Stimulated activated naive B cell treated with anti-CD40 and anti-IgM and Interleukin-4, amounts not matched to agents 10 μg/mL and 1 μg/mL and 100 μg/mL, for 72 hours (primary cell): Measurements from ENCODE around the gene SPEM3.
"Not testable (repeated sequence)": the region's sequence is repeated elsewhere in the genome, so short reads cannot be mapped to it uniquely, and the experiment has no call there.

ENCODE experiments used
- ATAC-seq, 2 donors: fragments of 150-1000 bp; cut with Tn5 transposase; replicated peaks; 2 replicates each; pipeline ENCODE4 v1.10.0; 2021; ENCODE audit warnings: moderate library complexity in 1 of 2
- DNase-seq: peaks from one replicate; pipeline ENCODE4 v3.0.0; 2021
- H3K27ac Mint-ChIP-seq: one replicate; pipeline ENCODE4 v1.8.0; 2022; ENCODE audit warnings: mild to moderate bottlenecking, mixed read lengths
- H3K27me3 Mint-ChIP-seq, 2 donors: one replicate each; pipeline ENCODE4 v1.8.0; 2022; ENCODE audit warnings: mixed read lengths in 2 of 2
- H3K36me3 Mint-ChIP-seq, 2 donors: one replicate each; pipeline ENCODE4 v1.8.0; 2022; ENCODE audit warnings: mixed read lengths in 2 of 2, mild to moderate bottlenecking in 1 of 2
- H3K4me1 Mint-ChIP-seq, 2 donors: one replicate each; pipeline ENCODE4 v1.8.0; 2022; ENCODE audit warnings: mixed read lengths in 2 of 2, mild to moderate bottlenecking in 1 of 2
- H3K4me3 Mint-ChIP-seq, 2 donors: one replicate each; pipeline ENCODE4 v1.8.0; 2022; ENCODE audit warnings: mild to moderate bottlenecking in 2 of 2, mixed read lengths in 2 of 2, moderate library complexity in 1 of 2
- H3K9me3 Mint-ChIP-seq, 2 donors: one replicate each; pipeline ENCODE4 v1.8.0; 2022; ENCODE audit warnings: mixed read lengths in 2 of 2, mild to moderate bottlenecking in 1 of 2

The SPEM3 gene

DNA sequence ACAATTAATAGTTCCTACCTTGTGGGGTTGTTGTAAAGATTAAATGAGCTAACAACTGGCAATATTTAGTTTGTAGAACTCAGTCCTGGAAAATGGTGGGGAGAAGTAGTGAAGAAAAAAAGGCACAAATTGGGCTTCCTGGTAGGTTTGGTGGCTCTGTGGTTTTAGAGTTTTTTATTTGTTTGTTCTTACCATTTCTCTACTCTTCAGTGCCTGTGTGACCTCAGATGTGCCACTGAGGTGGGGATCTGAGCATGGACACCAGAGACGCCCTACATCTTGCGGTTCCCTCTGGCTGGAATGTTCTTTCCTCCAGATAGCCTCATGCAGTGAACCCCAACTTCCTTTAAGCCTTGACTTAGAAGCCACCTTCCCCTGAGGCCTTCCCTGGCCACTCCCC lies 43.1 kb downstream of the SPEM3 start:
- H3K36me3 Mint-ChIP-seq: peaks cover 8 to 9% of the 10 kb centered on the region in 2 donors
- H3K9me3 Mint-ChIP-seq: no peaks in the 10 kb centered on the region
- DNase-seq (no peak), ATAC-seq (no peak)
- H3K4me3 Mint-ChIP-seq: no peak overlapping the region
- no peak overlapping the region for H3K27ac Mint-ChIP-seq
- no peaks in the 10 kb centered on the region for H3K27me3 Mint-ChIP-seq
- H3K4me1 Mint-ChIP-seq: peaks cover 23 to 38% of the 10 kb centered on the region in 2 donors

- not testable (repeated sequence) for H3K36me3 Mint-ChIP-seq, H3K27ac Mint-ChIP-seq, ATAC-seq, H3K27me3 Mint-ChIP-seq, H3K4me3 Mint-ChIP-seq, H3K9me3 Mint-ChIP-seq, DNase-seq
- H3K4me1 Mint-ChIP-seq: peaks cover 31 to 42% of the 10 kb centered on the region in 2 donors
Measured at GRCh38 chr17:7474767-7475166, 46.1 kb downstream of the SPEM3 start.

GRCh38 chr17:7475764-7476422 lies 47.2 kb downstream of the SPEM3 start:
- Mint-ChIP-seq H3K4me1 (peaks cover 35 to 53% of the 10 kb centered on the region in 2 donors), H3K4me3 (no peak overlapping the region), H3K9me3 (no peaks in the 10 kb centered on the region), H3K36me3 (peaks cover 3 to 4% of the 10 kb centered on the region in 2 donors), H3K27ac (no peak overlapping the region), H3K27me3 (no peaks in the 10 kb centered on the region)
- no peak for DNase-seq
- ATAC-seq: no peak

GRCh38 chr17:7476494-7476893 lies 47.8 kb downstream of the SPEM3 start:
- Mint-ChIP-seq H3K27me3 (no peaks in the 10 kb centered on the region), H3K4me3 (no peak overlapping the region), H3K4me1 (peaks cover 39 to 58% of the 10 kb centered on the region in 2 donors), H3K36me3 (peaks cover 3 to 4% of the 10 kb centered on the region in 2 donors), H3K27ac (peak overlapping the region; percentile 16), H3K9me3 (no peaks in the 10 kb centered on the region)
- DNase-seq (no peak), ATAC-seq (no peak)

- DNase-seq (no peak), ATAC-seq (no peak)
- no peaks in the 10 kb centered on the region for H3K9me3 Mint-ChIP-seq
- H3K4me3 Mint-ChIP-seq: no peak overlapping the region
- H3K4me1 Mint-ChIP-seq: peaks cover 41 to 59% of the 10 kb centered on the region in 2 donors
- no peaks in the 10 kb centered on the region for H3K27me3 Mint-ChIP-seq
- H3K27ac Mint-ChIP-seq: no peak overlapping the region
- H3K36me3 Mint-ChIP-seq: peaks cover 3 to 4% of the 10 kb centered on the region in 2 donors
Measured at GRCh38 chr17:7476951-7477350, 48.3 kb downstream of the SPEM3 start.

GRCh38 chr17:7477392-7478275 lies 49.0 kb downstream of the SPEM3 start:
- H3K9me3 Mint-ChIP-seq: no peaks in the 10 kb centered on the region
- DNase-seq: no peak
- H3K4me3 Mint-ChIP-seq: peak overlapping the region; percentile 88 to 93
- H3K27ac Mint-ChIP-seq: peak overlapping the region; percentile 77
- peaks cover 46 to 62% of the 10 kb centered on the region in 2 donors for H3K4me1 Mint-ChIP-seq
- no peaks in the 10 kb centered on the region for H3K27me3 Mint-ChIP-seq
- H3K36me3 Mint-ChIP-seq: peaks cover 3 to 4% of the 10 kb centered on the region in 2 donors
- peak in 1 of 2 donors; percentile 3 for ATAC-seq

DNA sequence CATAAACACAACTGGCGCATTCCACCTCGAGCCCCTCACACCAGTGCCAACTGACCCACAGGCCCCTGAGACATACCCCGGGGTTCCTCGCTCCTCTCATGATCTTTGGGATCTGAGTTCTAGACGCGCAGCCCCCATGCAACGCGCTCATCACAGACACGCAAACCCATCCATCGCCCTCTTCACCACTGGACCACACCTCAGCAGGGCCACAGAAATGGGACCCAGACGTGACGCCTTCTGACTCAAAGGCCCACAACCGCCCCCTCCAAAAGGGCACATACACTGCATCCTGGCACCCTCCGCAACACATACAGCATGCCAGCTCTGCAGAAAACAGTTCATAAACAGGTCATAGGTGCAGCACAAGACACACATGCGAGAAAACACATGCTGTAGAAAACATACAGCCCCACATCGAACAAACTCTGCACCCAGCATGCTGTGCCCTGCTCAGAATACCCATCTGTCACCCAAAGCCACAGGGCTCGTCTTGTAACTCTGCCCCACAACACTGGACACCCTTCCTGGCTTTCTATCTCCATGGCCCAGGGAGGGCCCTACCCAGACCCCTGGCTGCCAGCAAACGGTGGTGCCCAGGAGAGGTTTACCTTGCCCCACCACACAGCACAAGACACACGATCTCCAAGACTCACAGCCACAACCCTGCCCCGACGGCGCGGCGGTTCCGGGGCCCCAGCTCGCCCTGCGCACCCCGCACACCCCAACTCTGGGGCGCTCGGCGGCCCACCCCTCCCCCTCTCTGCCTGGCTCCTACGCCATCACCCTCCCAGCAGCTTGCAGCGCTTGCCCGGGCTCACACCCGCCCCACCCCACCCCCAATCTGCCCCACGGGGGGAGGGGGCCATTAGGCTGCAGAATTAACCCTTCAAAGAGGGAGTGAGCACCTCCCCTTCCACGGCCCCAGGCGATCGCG lies 49.9 kb downstream of the SPEM3 start:
- no peaks in the 10 kb centered on the region for H3K9me3 Mint-ChIP-seq
- peak overlapping the region; percentile 77 for H3K27ac Mint-ChIP-seq
- H3K27me3 Mint-ChIP-seq: no peaks in the 10 kb centered on the region
- peak; percentile 26 to 30 for ATAC-seq
- peaks cover 51 to 68% of the 10 kb centered on the region in 2 donors for H3K4me1 Mint-ChIP-seq
- H3K4me3 Mint-ChIP-seq: peak overlapping the region; percentile 88 to 93
- peaks cover 3 to 4% of the 10 kb centered on the region in 2 donors for H3K36me3 Mint-ChIP-seq
- DNase-seq: no peak

DNA sequence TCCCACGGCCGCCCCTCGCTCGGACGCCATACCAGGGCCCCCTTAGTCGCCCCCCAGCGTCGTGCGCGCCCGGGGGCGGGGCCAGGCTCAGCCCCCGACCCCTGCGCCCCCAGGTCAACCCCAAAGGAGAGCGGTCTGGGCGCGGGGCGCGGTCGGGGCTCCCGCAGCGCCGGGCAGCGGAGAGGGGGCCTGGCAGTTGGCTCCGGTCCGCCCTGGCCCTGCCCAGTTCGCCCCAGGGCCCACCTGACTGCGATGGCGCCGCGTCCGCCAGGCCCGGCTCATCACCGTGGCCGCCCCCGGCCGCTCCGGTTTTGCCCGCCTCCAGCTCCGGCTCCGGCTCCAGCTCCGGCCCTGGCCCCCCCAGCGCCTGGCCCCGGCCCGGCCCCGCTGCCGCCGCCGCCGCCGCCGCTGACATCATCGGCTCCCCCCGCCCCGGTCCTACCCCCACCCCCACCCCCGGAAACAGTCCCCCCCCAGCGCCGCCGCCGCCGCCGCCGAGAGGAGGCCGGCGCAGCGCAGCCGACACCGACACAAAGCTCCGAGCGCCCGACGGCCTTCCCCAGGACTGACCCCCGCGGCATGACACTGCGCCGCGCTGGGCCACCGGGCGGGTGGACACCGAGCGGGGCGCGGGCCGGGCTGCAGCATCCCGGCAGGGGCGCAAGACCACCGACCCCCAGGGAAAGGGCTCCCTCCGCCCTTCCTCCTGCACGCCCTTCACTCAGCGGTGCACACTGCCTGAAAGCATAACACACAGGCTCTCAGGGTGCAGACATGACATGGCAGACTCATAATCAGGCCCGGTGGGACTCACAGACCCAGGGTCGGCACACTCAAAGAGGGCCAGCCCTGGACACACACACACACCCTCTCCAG lies 50.8 kb downstream of the SPEM3 start, which contains the start of gene ZBTB4:
Gene ZBTB4, minus strand, starts transcription at position 419 of the 876 bp plus-strand sequence. CDS start 12,830 bp downstream, outside the sequence.
- peak; percentile 29 for DNase-seq
- Mint-ChIP-seq H3K4me1 (peaks cover 51 to 70% of the 10 kb centered on the region in 2 donors), H3K9me3 (no peaks in the 10 kb centered on the region), H3K27me3 (no peaks in the 10 kb centered on the region), H3K4me3 (peak within 1 kb of the TSS; percentile 88 to 93), H3K36me3 (peaks cover 6 to 7% of the 10 kb centered on the region in 2 donors), H3K27ac (peak within 1 kb of the TSS; percentile 93)
- peak; percentile 12 to 19 for ATAC-seq

DNA sequence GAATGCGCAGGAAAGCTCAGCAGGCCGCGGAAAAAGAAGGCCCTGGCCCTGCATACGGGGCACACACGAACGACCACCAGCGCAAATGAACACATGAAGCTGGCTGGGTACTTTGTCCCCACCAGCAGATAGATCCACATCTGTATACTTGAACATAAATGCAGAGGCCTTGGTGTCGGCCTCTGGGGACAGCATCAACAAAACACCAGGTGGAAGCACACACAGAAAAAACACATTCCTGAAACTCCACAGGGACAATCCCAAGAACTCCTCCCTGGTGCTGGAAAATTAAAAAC lies 51.4 kb downstream of the SPEM3 start:
- ATAC-seq (no peak), DNase-seq (no peak)
- Mint-ChIP-seq H3K27me3 (no peaks in the 10 kb centered on the region), H3K27ac (peak overlapping the region; percentile 93), H3K9me3 (no peaks in the 10 kb centered on the region), H3K4me1 (peaks cover 55 to 76% of the 10 kb centered on the region in 2 donors), H3K36me3 (peaks cover 11 to 13% of the 10 kb centered on the region in 2 donors), H3K4me3 (peak overlapping the region; percentile 87 to 93)

GRCh38 chr17:7481275-7481674 lies 52.6 kb downstream of the SPEM3 start, which contains the start of gene SLC35G6:
Gene SLC35G6, plus strand, starts transcription at chr17:7481446. Its CDS starts 71 bp downstream, at chr17:7481517.
- not testable (repeated sequence) for DNase-seq, ATAC-seq, H3K9me3 Mint-ChIP-seq, H3K27me3 Mint-ChIP-seq
- Mint-ChIP-seq H3K36me3 (peaks cover 11 to 21% of the 10 kb centered on the region in 2 donors), H3K27ac (peak within 1 kb of the TSS; percentile 100), H3K4me1 (peaks cover 58 to 81% of the 10 kb centered on the region in 2 donors), H3K4me3 (peak within 1 kb of the TSS; percentile 99 to 100)

- not testable (repeated sequence) for H3K27me3 Mint-ChIP-seq, DNase-seq, ATAC-seq, H3K9me3 Mint-ChIP-seq
- H3K4me3 Mint-ChIP-seq: peak overlapping the region; percentile 99 to 100
- H3K27ac Mint-ChIP-seq: peak overlapping the region; percentile 100
- H3K36me3 Mint-ChIP-seq: peaks cover 14 to 18% of the 10 kb centered on the region in 2 donors
- peaks cover 58 to 81% of the 10 kb centered on the region in 2 donors for H3K4me1 Mint-ChIP-seq
Measured at GRCh38 chr17:7481842-7482741, 53.4 kb downstream of the SPEM3 start.
